Stimulated activated CD4-positive, alpha-beta T cell treated with anti-CD3 and anti-CD28 coated beads, Interleukin-15, amount 100 ng/mL, for 24 hours (primary cell): ENCODE data around the gene CERK.

ENCODE experiments used
- DNase-seq: peaks from one replicate; pipeline ENCODE4 v3.0.0-alpha.2; 2020

Gene CERK

DNA sequence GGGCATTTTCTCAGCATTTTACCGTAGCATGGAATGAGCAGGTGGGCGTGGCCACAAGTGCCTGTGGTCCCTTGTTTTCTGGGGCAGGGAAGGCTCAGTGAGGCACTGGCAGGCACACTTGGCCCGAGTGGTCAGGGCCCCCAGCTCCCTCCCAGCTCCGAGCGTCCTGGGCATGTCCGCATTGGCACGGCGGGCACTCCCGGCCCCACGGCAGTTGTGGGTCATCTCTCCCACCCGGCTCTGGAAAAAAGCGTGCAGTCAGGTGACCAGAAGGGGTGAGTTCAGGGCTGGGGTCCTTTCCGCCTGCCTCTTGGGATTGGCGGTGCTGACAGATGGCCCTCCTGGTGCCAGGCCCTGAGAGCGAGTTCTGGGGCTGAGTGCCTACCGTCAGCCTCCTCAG lies 62.1 kb downstream of the CERK start:
- DNase-seq = no peak

DNA sequence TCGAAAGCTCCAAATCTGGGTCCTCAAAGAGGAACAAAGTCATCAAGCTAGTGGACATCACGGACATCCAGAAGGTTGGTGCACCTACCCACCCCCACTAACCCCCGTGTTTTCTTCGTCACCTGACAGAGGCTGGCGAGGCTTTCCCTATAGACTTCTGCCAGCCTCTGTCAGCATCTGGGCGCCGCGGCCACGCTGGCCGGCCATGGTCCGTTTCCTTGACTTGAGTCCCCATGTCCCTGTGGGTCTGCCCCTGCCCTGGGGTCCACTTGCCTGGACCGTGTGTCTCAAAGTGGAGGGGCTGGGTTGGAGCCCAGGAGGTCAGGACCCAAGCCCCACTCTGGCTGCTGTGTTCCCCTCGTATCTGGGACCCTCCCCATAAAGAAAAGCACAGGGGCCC lies 62.6 kb downstream of the CERK start:
- DNase-seq = no peak

DNA sequence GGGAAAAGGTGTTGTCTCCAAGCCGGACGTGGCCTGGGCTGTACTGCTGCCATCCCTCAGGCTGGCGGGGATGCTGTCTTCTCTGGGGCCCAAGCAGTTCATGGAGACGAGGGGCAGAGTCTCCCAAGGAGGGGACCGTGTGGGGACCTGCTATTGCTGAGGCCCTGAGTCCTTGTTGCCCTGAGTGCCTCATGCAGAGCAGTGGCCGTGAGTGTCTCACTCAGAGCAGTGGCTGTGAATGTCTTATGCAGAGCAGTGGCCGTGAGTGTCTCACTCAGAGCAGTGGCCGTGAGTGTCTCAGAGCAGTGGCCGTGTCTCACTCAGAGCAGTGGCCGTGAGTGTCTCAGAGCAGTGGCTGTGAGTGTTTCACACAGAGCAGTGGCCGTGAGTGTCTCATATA lies 63.1 kb downstream of the CERK start:
- DNase-seq = no peak

DNA sequence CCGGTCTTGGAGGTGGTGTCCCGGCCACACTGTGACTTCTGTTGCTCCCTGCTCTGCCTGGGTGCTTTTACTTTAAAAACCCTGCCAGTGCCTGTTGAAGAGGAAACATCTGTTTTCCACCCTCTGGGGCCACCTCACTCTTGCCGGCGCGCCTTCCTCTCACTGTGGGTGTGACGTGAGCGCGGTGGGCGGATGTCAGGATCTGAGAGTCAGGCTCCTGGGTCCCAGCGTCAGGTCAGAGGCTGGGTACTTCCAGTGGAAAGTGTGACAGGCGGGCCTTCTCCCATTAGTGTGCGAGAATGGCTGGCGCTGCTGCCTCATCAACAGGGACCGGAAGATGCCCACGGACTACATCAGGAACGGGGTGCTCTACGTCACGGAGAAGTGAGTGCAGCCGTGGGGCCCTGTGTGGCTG lies 63.7 kb downstream of the CERK start:
- peak; percentile 99 for DNase-seq

DNA sequence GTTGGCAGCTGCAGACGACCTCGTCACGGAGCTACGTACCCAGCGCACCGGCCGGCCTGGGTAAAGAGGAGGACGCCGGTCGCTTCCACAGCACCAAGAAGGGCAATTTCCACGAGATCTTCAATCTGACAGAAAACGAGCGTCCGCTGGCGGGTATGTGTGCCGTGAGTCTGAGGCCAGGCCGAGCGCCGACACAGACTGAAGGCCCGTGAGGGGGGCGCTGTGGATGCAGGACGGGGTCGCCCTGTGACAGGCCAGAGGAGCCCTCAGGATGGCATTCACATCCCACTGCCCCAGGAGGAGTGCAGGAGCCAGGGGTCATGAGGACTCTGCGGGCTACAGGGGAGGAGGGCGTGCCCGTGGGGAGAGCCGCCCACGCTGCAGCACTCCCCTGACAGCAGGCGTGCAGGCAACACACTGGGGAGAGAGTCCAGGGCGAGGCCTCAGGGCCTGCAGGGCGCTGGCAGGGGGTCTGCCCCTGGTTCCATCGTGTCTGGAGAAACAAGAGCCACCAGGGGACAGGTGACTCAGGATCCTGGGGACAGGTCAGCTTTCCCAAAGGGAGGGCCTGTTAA lies 64.3 kb downstream of the CERK start:
- peak; percentile 54 for DNase-seq

DNA sequence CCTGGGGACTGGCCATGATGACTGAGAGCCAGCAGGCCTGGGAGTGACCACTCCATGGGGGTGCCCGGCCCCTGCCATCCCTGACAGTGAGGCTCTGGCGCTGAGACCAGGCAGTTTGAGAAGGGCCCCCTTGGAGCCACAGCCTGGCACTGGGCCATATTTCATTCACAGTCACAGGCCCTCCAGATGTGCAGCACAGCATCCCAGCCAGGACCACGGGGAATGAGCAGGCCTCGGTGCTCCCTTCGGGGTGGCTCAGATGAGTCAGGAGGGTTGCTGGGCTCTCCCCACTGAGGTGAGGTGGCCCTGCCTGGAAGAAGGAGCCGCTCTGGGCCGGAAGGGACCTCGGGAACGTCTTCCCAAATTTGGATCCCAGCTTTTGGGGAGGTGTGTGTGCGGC lies 64.8 kb downstream of the CERK start:
- peak; percentile 41 for DNase-seq

DNA sequence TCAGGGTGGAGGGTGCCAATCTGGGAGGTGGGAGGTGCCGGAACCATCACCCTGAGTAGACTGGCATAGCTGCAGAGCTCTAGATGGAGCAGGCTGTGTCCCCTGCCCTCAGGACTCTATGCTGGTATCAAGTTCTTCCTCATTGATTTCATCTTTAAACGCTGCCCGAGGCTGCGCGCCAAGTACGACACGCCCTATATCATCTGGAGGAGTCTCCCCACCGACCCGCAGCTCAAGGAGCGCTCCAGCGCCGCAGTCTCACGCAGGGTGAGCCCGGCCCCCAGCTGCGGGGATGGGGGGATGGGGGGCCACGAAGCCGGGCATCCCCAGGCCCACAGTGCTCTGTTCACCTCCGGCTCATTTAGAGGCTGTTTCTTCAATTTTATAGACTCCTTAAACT lies 65.3 kb downstream of the CERK start:
- no peak for DNase-seq

DNA sequence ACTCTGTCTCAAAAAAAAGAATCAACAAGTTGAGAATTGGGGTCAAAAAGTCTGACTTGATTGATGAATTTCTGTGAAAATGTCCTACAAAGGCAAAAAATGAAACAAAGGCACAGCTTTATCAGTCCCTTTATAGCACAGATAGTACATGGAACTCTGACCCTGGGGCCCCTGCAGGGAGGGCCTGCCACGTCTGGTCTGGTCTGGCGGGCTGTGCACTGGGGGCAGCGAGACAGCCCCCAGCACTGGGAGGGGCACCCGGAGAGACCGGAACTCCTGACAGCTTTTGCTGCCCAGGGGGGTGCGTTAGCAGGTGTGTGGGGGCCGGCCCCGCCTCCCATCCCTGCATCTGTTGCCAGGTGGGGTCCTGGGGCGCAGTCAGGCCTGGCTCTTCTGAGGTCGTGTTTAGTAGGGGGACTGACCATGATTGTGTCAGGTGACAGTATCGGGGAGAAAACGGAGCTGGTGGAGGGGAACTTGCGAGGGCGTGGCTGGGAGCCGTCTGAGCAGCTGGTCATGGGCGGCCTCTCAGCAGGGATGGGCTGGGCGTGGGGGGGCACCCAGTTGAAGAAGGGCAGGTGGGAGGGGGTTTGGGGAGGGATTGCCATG lies 66.1 kb downstream of the CERK start:
- no peak for DNase-seq

DNA sequence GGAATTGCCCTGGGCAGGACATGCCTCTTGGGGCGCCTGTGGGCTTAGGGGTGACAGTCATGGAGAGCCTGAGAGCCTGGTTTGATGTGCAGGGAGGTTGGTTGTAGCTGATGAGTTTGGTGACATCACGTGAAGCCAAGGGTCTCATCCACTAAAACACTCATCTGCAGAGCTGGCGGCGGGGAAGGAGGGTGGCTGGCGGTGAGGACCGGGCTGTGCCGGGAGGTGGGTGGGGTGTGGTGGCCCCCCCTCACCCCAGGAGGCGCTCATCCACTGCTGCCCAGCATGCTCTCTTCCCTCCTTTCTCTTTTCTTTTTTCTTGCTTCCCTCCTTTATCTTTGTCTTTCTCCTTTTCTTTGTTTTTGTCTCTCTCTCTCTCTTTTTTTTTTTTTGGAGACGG lies 68.9 kb downstream of the CERK start:
- DNase-seq = no peak

DNA sequence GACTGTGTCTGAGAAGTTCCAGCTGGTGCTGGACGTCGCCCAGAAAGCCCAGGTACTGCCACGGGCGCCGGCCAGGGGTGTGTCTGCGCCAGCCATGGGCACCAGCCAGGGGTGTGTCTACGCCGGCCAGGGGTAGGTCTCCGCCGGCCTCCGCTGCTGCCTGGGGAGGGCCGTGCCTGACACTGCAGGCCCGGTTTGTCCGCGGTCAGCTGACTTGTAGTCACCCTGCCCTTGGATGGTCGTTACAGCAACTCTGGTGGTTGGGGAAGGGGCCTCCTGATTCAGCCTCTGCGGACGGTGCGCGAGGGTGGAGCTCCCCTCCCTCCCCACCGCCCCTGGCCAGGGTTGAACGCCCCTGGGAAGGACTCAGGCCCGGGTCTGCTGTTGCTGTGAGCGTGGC lies 69.9 kb downstream of the CERK start:
- no peak for DNase-seq

DNA sequence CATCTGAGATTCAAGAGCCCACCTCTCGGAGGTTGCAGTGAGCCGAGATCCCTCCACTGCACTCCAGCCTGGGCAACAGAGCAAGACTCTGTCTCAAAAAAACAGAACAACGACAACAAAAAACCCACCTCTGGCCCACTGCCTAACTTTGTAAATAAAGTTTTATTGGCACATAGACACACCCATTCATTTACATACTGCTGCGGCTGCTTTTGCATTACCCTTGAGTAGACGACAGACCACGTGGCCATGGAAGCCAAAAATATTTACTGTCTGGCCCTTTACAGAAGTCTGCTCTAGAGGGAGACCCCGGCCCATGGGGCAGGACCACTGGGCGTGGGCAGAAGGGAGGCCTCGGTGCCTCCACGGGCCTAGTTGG lies 70.8 kb downstream of the CERK start:
- no peak for DNase-seq

DNA sequence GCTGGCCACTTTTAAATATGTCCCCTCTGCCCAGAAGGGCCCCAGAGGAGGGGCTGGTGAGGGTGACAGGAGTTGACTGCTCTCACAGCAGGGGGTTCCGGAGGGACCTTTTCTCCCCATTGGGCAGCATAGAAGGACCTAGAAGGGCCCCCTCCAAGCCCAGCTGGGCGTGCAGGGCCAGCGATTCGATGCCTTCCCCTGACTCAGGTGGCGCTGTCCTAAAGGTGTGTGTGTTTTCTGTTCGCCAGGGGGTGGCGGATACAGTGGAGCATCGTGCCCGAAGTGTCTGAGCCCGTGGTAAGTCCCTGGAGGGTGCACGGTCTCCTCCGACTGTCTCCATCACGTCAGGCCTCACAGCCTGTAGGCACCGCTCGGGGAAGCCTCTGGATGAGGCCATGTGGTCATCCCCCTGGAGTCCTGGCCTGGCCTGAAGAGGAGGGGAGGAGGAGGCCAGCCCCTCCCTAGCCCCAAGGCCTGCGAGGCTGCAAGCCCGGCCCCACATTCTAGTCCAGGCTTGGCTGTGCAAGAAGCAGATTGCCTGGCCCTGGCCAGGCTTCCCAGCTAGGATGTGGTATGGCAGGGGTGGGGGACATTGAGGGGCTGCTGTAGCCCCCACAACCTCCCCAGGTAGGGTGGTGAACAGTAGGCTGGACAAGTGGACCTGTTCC lies 71.3 kb downstream of the CERK start:
- no peak for DNase-seq

DNA sequence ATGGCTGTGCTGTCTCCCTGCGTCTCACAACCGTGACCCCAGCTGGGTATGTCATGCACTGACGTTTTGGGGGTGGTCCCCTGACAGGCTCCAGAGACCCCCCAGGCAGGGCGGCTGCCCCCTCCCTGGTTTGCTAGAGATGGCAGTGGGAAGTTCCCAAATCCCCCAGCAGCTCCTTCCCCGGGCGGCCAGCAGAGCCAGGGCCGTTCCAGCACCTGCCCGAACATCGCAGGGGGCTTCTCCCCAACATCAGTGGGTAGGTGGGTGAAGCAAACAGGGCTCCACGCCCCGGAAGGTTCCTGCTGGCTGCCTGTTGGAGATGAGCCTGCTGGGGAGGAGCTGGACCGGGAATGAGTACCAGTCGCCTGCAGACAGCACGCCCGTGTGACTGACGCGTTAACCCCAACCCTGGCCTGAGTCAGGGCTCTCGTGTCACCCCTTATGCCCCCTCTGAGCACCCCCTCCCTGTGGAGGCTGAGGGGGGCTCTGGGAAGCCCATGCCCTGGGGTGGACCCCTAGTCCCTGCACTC lies 72.2 kb downstream of the CERK start:
- no peak for DNase-seq

DNA sequence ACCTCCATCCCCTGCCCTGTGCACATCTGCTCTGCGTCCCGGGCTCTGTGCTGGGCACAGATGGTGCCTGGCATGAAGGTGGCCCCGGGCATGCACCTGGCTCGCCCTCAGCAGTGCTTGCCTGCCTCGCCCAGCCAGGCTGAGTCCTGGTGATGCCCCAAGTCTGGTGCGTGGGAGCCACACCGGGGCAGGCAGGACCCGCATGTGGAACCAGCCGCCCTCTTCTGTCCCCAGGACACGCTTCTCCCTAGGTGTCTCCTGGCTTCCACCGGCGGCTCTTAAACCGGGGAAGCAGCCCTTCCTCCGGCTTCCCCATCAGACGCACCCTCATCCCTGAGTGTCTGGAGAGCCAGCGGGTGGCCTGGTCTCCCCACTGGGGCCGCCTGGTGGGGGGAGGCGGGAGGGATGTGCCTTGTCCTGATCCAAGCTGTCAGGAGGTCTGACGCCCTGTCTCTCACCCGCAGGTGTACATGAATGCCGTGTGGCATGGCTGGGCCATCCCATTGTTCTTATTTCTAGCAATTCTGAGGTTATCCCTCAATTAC lies 72.8 kb downstream of the CERK start:
- DNase-seq = no peak

DNA sequence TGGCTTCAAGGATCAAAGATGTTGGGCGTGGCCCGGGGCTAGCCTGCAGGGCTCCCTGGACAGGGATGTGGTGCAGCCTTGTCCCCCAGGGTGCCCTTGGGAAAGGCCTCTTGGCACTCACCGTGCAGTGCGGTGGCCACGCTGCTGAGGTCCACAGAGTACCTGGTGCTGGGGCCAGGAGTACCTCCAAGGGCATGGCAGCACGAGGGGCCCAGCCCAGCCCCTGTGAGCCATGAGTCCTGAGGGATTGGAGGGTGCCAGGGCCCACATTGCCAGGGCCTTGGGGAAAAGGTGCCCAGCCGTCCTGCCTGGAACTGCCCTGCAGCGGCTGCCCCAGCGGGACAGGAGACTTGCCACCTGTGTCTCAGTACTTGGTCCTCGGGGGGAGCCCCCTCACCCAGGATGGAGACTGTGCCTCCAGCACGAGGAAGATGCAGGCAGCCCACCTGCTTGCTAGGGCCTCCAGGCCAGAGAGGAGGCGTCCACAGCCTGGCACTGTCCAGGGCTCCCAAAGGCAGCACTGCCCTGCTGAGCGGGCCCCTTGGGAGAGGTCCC lies 73.7 kb downstream of the CERK start:
- no peak for DNase-seq

DNA sequence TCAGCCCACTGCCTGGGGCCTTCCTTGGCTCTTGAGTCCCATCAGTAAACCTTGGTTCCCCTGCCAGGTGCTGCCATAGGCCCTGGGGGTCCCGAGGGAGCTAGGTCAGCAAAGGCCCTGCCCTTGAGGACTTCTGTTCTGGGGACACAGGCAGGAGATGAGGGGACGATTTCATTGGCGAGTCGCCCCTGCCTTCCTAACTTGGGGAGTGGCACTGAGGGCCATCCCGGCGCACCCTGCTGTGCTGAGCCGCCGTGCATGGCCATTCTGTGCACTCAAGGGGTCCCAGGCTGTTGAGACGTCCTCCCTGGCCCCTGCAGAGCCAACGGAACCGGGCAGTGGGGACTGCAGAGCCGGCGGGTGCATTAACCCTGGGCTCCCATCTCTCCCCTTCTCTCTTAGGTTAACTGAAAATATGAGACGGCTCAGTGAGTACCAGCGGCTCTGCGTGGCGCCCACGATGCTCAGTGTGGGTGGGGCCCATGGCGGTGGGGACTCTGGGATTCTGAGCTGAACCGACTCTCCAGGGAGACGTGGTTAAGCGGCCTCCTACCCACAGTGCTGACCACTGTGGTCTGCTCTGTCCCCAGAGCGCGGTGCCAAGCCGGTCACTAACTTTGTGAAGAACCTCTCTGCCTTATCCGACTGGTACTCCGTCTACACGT lies 74.5 kb downstream of the CERK start:
- no peak for DNase-seq

DNA sequence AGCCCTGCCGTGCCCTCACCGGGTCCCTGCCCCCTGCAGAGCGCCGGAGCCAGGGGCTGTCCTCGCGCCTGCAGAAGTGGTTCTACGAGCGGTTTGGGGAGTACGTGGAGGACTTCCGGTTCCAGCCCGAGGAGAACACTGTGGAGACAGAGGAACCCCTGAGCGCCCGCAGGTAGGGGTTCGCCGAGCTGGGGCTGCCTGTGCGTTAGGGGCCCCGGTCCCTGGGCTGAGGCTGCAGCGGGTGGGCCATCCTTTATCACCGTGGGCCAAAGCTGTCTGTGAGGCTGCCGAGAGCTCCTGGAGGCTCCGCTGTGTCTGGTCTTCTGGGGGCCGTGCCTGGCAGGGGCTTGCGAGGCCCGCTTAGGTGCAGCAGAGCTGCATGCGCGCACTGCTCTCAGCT lies 75.1 kb downstream of the CERK start:
- no peak for DNase-seq

DNA sequence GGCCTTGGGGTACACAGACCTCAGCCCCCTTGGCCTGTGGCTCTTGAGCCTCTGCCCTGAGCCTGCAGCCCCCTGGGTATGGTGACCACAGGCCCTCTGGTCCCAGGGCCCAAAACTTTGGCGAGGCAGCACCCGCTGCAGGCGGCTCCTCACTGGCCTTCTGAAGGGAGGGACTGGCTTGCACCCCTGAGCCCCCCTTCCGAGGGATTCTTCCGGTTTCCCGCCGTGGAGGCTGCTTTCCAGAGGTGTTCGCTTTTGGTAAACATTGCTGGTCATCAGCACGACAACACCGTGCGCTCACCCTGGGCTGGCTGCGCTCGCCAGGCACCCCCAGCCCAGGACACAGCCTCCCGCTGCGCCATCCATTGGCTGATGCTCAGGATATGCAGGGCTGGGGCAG lies 75.8 kb downstream of the CERK start:
- no peak for DNase-seq

DNA sequence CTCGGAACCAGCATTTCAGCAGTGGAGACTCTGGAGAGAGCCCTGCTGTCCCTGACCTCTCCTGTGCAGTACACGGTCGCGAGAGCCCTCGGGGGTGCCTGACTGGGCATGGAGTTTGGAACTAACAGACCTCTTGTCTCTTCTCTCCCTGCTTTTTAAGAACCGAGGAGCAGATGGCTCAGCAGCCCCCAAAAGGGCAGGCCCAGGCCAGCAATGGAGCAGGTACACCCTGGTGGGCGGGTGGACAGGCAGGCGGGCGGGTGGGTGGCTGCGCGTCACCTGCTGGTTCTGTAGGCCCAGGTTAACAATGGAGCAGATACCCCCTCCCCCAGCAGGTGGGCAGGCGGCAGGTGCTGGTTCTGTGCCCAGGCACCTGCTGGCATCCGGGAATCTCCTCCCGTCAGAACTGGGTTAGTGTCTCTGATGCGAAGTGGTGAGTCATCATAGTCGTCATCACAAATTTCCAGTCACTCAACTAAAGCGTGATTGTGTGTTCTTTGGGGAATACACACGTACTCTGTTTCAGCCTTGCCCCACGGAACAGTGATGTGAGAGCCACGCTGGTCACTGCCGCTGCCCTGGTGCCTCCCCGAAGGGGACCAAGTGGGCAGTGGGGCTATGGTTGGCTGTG lies 76.7 kb downstream of the CERK start:
- peak; percentile 69 for DNase-seq

DNA sequence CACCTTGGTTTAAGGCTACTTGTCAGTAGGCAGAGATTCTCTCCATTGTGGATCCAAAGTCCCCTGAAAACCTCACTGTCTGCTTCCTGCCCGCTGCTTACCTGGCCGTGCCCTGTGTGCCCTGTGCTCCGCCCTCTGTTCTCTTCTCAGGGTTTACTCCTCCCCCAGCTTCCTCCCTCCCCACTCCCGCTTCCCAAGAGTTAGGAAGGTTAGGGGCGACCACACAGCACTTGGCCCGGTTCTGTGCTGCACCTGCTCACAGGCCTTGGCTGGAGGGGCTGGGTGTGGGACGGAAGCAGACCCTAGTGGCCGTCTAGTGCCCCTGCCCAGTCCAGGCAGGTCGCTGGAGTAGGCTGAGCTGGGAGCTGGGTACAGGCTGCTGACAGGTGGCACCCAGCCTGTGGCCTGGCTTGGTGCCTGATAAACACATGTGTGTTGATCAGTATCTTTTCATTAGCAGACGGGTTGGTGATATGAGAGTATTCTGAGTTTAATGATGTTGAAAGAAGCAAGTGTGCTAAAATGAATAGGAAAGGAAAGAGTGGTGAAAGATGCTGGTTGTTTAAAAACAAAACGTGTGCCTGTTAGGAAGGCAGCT lies 77.3 kb downstream of the CERK start:
- no peak for DNase-seq

DNA sequence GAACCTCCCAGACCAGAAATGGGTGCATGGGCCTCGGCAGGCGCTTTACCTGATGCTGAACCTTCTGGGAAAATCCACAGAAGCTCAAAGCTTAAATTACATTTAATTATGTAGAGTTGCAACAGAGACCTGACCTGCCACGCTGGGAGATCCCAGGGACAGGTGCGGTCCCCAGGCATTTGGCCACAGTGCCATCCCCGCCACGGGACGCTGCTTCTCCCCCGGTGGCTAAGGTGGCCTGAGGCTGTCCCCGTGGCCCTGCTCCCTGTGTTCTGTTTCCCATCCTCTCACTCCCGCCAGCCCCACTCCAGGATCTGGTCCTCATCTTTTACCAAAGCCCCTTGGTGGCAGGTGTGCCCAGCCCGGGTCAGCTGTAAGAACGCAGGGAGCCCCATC lies 78.3 kb downstream of the CERK start:
- DNase-seq = no peak

DNA sequence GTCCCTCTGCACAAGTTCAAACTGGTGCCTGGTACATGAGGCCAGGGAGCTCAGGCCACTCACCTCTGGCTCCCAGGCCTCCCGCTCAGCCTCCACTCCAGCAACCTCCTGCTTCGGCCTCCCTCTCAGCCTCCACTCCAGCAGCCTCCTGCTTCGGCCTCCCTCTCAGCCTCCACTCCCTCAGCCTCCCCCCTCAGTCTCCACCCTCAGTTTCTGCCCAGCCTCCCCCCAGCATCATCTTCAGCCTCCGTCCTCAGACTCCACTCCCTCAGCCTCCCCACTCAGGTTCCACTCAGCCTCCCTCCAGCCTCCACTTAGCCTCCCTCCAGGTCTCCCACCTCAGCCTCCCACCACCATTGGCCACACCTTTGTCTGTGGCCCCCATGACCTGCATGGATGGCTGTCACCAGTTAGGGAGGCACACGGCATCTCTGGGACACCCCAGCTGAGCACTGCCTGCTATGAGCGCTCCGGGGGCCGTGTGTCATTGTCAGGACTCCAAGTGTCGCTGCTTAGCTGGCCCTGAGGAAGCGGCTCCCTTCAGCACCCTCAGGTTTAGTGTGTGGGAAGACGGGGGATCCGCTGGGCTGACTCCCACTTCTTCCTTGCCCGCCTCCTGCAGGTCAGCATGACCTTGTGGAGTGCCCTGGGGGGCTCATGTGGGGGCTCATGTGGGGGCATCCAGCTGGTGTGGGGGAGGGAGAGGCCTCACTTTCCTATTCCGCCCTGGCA lies 78.8 kb downstream of the CERK start:
- no peak for DNase-seq
